ELR (cell line): ENCODE measurements around the gene RTP5.
A peak's percentile ranks its signal among the peaks of the same experiment; 100 is the strongest.

Experiments used
- DNase-seq: peaks from one replicate; pipeline ENCODE4 v3.0.0-alpha.2; 2015; ENCODE audit warnings: low read depth

RTP5 gene

DNA sequence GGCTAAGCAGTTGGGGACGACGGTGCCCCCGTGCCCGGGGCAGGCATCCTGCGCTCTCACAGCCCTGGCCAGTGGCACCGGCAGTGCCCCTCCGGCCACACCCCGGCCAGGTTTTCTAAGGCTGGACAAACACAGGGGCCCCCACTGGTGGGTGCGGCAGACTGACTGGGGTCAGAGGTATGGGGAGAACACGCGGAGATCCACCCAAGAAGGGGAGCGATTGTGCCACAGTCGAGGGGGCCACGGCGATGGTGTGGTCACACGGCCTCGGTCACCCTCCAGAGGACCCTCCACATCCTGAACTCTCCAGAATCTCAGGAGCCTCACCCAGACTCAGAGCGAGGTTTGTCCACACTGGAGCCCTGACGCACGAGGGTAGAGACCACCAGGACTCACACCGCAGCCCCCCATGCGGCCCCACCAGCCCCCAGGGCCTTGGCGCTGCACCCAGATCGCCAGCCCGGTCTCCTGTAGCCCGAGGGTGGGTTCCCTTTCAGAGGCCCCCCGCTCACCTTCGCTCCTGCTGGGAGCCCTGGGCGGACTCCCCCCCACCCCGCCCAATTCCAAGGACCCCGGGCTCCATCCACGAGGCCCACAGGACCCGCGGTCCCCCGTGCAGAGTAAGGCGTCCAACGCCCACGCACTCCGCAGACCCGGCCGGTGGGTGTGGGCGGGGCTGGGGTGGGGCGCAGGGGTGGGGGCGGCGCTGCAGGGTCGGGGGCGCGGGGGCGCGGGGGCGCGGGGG is 26.0 kb upstream of the RTP5 start:
- DNase-seq, result no peak

GRCh38 chr2:241844066-241844728 is 25.3 kb upstream of the RTP5 start:
- peak; percentile 39 for DNase-seq

GRCh38 chr2:241844831-241845578 is 24.5 kb upstream of the RTP5 start:
- DNase-seq, result no peak

GRCh38 chr2:241846406-241846805 is 23.1 kb upstream of the RTP5 start:
- no peak for DNase-seq

DNA sequence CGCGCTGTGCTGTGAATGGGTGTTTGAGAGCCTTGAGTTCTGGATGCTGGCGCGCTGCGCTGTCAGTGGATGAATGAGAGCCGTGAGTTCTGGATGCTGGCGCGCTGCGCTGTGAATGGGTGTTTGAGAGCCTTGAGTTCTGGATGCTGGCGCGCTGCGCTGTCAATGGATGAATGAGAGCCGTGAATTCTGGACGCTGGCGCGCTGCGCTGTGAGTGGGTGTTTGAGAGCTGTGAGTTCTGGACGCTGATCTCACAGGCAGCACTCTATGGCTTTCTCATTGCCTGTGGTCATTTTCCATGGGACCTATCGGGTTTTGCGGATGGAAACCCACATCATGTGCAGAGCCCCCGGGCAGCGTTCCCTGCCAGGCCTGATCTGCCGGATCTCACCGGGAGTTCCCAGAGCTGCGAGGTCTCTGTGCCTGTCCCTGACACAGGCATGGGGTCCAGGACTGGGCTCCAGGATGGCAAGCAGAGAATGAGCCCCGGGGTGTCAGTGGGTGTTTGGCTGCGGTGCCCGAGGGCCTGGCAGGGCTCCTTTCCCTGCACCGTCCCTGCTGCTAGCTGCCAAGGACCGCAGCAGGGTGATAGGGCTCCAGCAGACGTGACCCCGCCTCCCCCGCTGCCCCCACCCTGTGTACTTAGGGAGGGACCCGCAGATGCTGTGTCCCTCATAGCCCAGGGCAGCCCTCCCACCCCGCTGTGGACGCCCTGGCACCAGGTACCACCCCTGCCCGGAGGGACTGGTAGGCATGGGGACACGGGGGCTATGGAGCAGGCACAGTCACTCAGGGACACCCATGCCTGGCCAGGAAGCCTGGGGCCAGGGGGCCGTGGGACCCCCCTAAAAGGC is 20.5 kb upstream of the RTP5 start:
- DNase-seq, result no peak

GRCh38 chr2:241849616-241850543 is 19.6 kb upstream of the RTP5 start:
- DNase-seq, result no peak

GRCh38 chr2:241850544-241851324 is 18.8 kb upstream of the RTP5 start:
- no peak for DNase-seq

- no peak for DNase-seq
Observed at GRCh38 chr2:241851325-241852115, 18.0 kb upstream of the RTP5 start.

- DNase-seq, result no peak
Observed at GRCh38 chr2:241852116-241852980, 17.2 kb upstream of the RTP5 start.

DNA sequence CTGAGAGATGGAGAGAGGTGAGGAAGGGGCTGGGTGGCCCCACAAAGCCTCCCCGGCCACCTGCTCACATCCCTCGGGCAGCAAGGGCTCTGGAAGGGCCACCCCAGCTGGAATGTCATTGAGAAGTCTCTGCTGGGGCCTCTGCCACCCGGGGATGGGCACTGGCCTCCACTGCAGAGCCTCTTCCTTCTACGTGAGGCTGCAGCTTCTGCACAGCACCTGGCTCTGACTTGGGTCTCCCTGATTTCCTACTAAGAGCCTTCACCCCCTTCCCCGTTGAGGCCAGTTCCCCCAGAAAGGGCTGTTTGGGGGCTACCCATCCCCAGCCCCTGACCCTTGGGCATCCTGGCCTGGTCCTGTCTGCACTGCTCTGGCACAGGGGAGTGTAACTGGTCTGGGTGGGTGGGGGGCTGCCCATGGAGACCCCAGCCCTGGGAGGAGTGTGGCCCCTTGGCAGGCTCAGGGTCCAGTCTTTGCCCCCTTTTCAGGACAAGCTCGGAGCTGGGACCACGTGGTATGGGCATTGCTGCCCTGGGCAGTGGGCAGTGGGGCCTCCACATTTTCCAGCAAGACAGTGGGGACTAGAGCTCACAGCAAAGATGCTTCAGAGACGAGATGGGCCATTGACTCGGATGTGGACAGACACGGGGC is 16.4 kb upstream of the RTP5 start:
- DNase-seq, result no peak

- peak; percentile 38 for DNase-seq
Observed at GRCh38 chr2:241853651-241854341, 15.7 kb upstream of the RTP5 start.

DNA sequence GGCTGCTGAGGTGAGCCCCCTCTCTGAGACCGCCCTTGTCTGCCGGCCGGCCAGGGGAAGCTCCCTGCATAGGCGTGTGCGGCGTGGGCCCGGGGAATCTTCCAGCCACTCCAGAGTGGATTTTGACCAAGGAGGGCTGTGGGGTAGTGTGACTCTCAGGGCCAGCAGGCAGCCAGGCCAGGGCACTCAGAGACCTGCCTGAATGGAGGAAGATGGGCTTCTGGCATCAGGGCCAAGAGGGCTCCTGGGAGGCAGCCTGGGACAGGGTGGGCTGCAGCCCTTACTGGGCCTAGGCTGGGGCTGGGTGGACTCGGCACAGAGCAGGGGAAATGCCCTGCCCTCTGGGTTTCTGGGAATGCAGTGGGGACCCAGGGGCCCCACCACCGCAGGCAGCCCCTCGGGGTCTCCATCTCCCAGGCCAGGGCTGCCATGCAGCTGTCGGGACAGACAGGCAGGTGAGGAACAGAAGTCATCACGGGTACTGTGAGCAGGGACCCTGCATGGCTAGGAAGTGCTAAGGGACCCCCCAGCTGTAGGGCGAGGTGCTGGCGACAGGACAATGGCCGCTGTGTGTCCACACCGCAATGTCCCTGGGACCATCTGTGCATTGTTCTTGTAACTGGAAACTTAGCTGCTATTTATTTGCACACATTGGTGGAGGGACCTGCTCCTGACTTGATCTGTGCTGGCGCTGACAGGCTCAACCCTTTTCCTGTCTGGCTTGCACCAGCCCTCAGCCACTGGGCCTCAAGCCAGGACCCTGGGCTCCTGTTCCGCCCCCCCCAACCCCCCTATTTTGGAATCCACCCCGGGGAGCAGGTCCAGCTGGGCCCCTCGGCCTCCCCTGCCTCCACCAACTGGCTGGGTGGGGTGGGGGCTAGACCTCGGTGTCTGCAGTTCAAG is 14.9 kb upstream of the RTP5 start:
- DNase-seq, result no peak

DNA sequence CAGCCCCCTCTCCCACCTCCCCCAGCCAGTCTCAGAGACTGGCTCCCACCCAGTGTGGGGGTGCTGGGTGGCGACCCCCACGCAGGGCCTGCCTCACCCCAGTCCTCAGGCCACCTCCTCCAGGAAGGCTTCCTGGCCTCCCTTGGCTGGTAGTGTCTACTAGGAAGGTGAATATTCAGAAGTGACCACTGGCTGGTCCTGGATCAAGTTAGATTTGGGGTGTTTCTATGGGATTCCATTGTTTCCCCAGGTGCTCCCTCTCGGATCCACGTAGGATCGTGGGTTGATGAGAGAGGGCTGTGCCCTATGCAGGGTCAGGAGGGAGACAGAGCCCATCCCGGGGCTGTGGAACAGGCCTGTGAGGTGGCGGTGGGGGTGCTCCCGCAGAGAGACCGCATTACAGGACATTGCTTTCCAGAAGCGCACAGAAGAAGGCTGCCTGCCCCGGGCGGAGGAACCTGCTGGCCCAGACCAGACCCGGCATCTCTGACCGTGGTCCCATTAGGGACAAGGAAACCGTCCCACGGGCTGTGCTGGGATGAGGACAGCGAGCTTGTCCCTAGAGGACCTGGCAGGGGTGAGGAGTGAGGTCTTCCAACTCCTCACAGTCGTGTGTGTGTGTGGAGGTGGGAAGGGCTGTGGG is 14.2 kb upstream of the RTP5 start:
- no peak for DNase-seq

DNA sequence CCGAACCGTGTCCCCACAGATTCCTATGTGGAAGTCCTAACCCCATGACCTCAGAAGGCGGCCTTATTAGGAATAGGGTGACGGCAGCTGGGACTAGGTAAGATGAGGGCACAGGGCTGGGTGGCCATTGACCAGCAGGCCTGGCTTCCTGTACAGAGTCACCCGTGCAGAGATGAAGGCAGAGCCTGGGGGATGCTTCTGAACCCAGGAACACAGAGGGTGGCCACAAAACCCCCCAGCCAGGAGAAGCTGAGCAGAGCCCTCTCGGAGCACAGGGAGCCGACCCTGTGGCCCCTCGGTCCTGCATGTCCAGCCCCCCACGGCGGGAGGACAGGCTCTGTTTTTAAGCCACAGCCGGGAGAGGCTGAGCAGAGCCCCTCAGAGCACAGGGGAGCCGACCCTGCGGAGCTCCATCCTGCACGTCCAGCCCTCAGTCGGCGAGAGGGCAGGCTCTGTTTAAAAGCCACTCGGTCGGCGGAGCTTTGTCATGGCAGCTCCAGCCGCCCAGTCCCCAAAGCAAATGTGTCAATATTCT is 13.6 kb upstream of the RTP5 start:
- no peak for DNase-seq

- DNase-seq, result no peak
Observed at GRCh38 chr2:241857041-241857541, 12.4 kb upstream of the RTP5 start.
